Activated CD4-positive, alpha-beta memory T cell treated with anti-CD3 and anti-CD28 coated beads, Interleukin-2, amount 10 ng/mL, durations not matched to agents 7 days and 5 days (primary cell): ENCODE results near the gene MT1E. TPM values are rescaled to one million over a fixed set of nuclear protein-coding genes. Genes with fewer than 3 reads are reported as not detected.
A peak's percentile ranks its signal among the peaks of the same experiment; 100 is the strongest.

ENCODE experiments used
- CTCF ChIA-PET: fragments of 350-600 bp; sonication (Branson Sonifier 250); formaldehyde crosslinking; loops from one replicate; lab custom pipeline; 2021; ENCODE audit warnings: antibody characterized with exemption, inconsistent platforms; lab: Charles Lee
- POLR2A ChIA-PET: fragments of 350-600 bp; sonication (Branson Sonifier 250); formaldehyde crosslinking; loops from one replicate; lab custom pipeline; 2021; ENCODE audit warnings: antibody characterized with exemption; lab: Charles Lee
- DNase-seq: peaks from one replicate; pipeline ENCODE4 v3.0.0-alpha.2; 2020
- H3K27ac Mint-ChIP-seq: one replicate; pipeline ENCODE4 v1.8.0; 2021; ENCODE audit warnings: mild to moderate bottlenecking, mixed read lengths
- H3K27me3 Mint-ChIP-seq: one replicate; pipeline ENCODE4 v1.8.0; 2021; ENCODE audit warnings: mixed read lengths
- H3K36me3 Mint-ChIP-seq: one replicate; pipeline ENCODE4 v1.8.0; 2021; ENCODE audit warnings: low read depth, mixed read lengths
- H3K4me1 Mint-ChIP-seq: one replicate; pipeline ENCODE4 v1.8.0; 2021; ENCODE audit warnings: mixed read lengths
- H3K4me3 Mint-ChIP-seq: one replicate; pipeline ENCODE4 v1.8.0; 2021; ENCODE audit warnings: mild to moderate bottlenecking, mixed read lengths
- H3K9me3 Mint-ChIP-seq: one replicate; pipeline ENCODE4 v1.8.0; 2021; ENCODE audit warnings: mixed read lengths
- total RNA-seq, 2 experiments: library from RNA; stranded (reverse); gene quantifications; one replicate each; pipeline ENCODE4 v1.2.3, GENCODE V29; 2021

Gene MT1E
- total RNA-seq, 2 experiments from 2014 or later, result 10.4 to 12.3 TPM

GRCh38 chr16:56630134-56630533 is 4.6 kb downstream of the MT1E start:
- peaks cover 21% of the 10 kb centered on the region for H3K4me1 Mint-ChIP-seq
- no peak for DNase-seq
- POLR2A ChIA-PET, result interaction anchor here (2.3 to 2.5 kb wide), 2 partner anchors 13 to 52 kb away, joined by 5 to 9 read pairs; partner anchors contain the start of gene MT1X
- no peaks in the 10 kb centered on the region for H3K36me3 Mint-ChIP-seq
- H3K9me3 Mint-ChIP-seq, result no peaks in the 10 kb centered on the region
- H3K27me3 Mint-ChIP-seq, result peaks cover 73% of the 10 kb centered on the region
- H3K4me3 Mint-ChIP-seq, result no peak overlapping the region
- CTCF ChIA-PET, result interaction anchor here (0.9 to 1.4 kb wide), 2 partner anchors 17 to 72 kb away, joined by 3 to 6 read pairs; no protein-coding TSS in a partner anchor
- no peak overlapping the region for H3K27ac Mint-ChIP-seq

GRCh38 chr16:56631197-56631596 is 5.6 kb downstream of the MT1E start:
- no peak for DNase-seq
- ChIA-PET CTCF (interaction anchor here (1.4 to 1.7 kb wide), 2 partner anchors 13 to 71 kb away, joined by 6 read pairs; no protein-coding TSS in a partner anchor), POLR2A (interaction anchor here (2.3 to 2.5 kb wide), 2 partner anchors 14 to 51 kb away, joined by 5 to 9 read pairs; partner anchors contain the start of gene MT1X)
- H3K36me3 Mint-ChIP-seq, result no peaks in the 10 kb centered on the region
- H3K4me1 Mint-ChIP-seq, result peaks cover 20% of the 10 kb centered on the region
- H3K27me3 Mint-ChIP-seq, result peaks cover 73% of the 10 kb centered on the region
- H3K9me3 Mint-ChIP-seq, result no peaks in the 10 kb centered on the region
- H3K27ac Mint-ChIP-seq, result no peak overlapping the region
- H3K4me3 Mint-ChIP-seq, result no peak overlapping the region

GRCh38 chr16:56631832-56632155 is 6.2 kb downstream of the MT1E start:
- CTCF ChIA-PET, result interaction anchor here (1.7 kb wide), 1 partner anchor 12 kb away, joined by 6 read pairs; no protein-coding TSS in a partner anchor
- no peaks in the 10 kb centered on the region for H3K9me3 Mint-ChIP-seq
- no peak for DNase-seq
- POLR2A ChIA-PET, result interaction anchor here (2.3 to 2.5 kb wide), 2 partner anchors 15 to 51 kb away, joined by 5 to 9 read pairs; partner anchors contain the start of gene MT1X
- no peaks in the 10 kb centered on the region for H3K36me3 Mint-ChIP-seq
- peaks cover 74% of the 10 kb centered on the region for H3K27me3 Mint-ChIP-seq
- H3K4me3 Mint-ChIP-seq, result peak overlapping the region; percentile 30
- peaks cover 26% of the 10 kb centered on the region for H3K4me1 Mint-ChIP-seq
- H3K27ac Mint-ChIP-seq, result no peak overlapping the region

GRCh38 chr16:56632156-56632847 is 6.7 kb downstream of the MT1E start, which contains the start of gene MT1M:
Gene MT1M, plus strand, starts transcription at chr16:56632659. Its CDS starts 73 bp downstream, at chr16:56632732.
- H3K4me3 Mint-ChIP-seq, result peak within 1 kb of the TSS; percentile 30
- ChIA-PET POLR2A (interaction anchor here (2.5 kb wide), 1 partner anchor 15 kb away, joined by 5 read pairs; no protein-coding TSS in a partner anchor), CTCF (interaction anchor here (1.7 kb wide), 1 partner anchor 11 kb away, joined by 6 read pairs; no protein-coding TSS in a partner anchor)
- no peak within 1 kb of the TSS for H3K27ac Mint-ChIP-seq
- H3K27me3 Mint-ChIP-seq, result peaks cover 74% of the 10 kb centered on the region
- H3K36me3 Mint-ChIP-seq, result no peaks in the 10 kb centered on the region
- H3K9me3 Mint-ChIP-seq, result no peaks in the 10 kb centered on the region
- peaks cover 27% of the 10 kb centered on the region for H3K4me1 Mint-ChIP-seq
- no peak for DNase-seq

GRCh38 chr16:56632848-56633365 is 7.3 kb downstream of the MT1E start:
- Mint-ChIP-seq H3K9me3 (no peaks in the 10 kb centered on the region), H3K27me3 (peaks cover 80% of the 10 kb centered on the region), H3K27ac (no peak overlapping the region), H3K4me3 (no peak overlapping the region), H3K36me3 (no peaks in the 10 kb centered on the region), H3K4me1 (peaks cover 32% of the 10 kb centered on the region)
- DNase-seq, result no peak
- POLR2A ChIA-PET, result no interaction called here
- CTCF ChIA-PET, result interaction anchor here (1.0 kb wide), 1 partner anchor 11 kb away, joined by 3 read pairs; no protein-coding TSS in a partner anchor

- Mint-ChIP-seq H3K27ac (no peak overlapping the region), H3K9me3 (no peaks in the 10 kb centered on the region), H3K4me1 (peaks cover 35% of the 10 kb centered on the region), H3K27me3 (peaks cover 83% of the 10 kb centered on the region), H3K36me3 (no peaks in the 10 kb centered on the region), H3K4me3 (no peak overlapping the region)
- POLR2A ChIA-PET, result interaction anchor here (1.2 kb wide), 1 partner anchor 49 kb away, joined by 5 read pairs; the partner anchor contains the start of gene MT1X
- CTCF ChIA-PET, result interaction anchor here (1.0 kb wide), 1 partner anchor 10 kb away, joined by 3 read pairs; no protein-coding TSS in a partner anchor
- DNase-seq, result no peak
Observed at GRCh38 chr16:56633535-56633934, 8.0 kb downstream of the MT1E start.

GRCh38 chr16:56634715-56635440 is 9.3 kb downstream of the MT1E start:
- H3K9me3 Mint-ChIP-seq, result no peaks in the 10 kb centered on the region
- POLR2A ChIA-PET, result interaction anchor here (1.2 kb wide), 1 partner anchor 10 kb away, joined by 6 read pairs; the partner anchor contains the start of gene MT1E
- H3K27me3 Mint-ChIP-seq, result peaks cover 91% of the 10 kb centered on the region
- peak overlapping the region; percentile 34 for H3K4me3 Mint-ChIP-seq
- H3K4me1 Mint-ChIP-seq, result peaks cover 37% of the 10 kb centered on the region
- H3K36me3 Mint-ChIP-seq, result no peaks in the 10 kb centered on the region
- DNase-seq, result no peak
- H3K27ac Mint-ChIP-seq, result no peak overlapping the region
- CTCF ChIA-PET, result interaction anchor here (1.1 kb wide), 1 partner anchor 10 kb away, joined by 3 read pairs; the partner anchor contains the start of gene MT1E

GRCh38 chr16:56635441-56635967 is 9.9 kb downstream of the MT1E start:
- H3K36me3 Mint-ChIP-seq, result no peaks in the 10 kb centered on the region
- no peak overlapping the region for H3K27ac Mint-ChIP-seq
- H3K4me3 Mint-ChIP-seq, result no peak overlapping the region
- no peak for DNase-seq
- peaks cover 37% of the 10 kb centered on the region for H3K4me1 Mint-ChIP-seq
- CTCF ChIA-PET, result interaction anchor here (1.1 kb wide), 1 partner anchor 10 kb away, joined by 3 read pairs; the partner anchor contains the start of gene MT1E
- peaks cover 90% of the 10 kb centered on the region for H3K27me3 Mint-ChIP-seq
- POLR2A ChIA-PET, result no interaction called here
- H3K9me3 Mint-ChIP-seq, result no peaks in the 10 kb centered on the region

GRCh38 chr16:56636616-56637413 is 11.2 kb downstream of the MT1E start:
- Mint-ChIP-seq H3K36me3 (no peaks in the 10 kb centered on the region), H3K27me3 (peaks cover 86% of the 10 kb centered on the region), H3K9me3 (no peaks in the 10 kb centered on the region), H3K27ac (no peak overlapping the region), H3K4me3 (no peak overlapping the region), H3K4me1 (peaks cover 35% of the 10 kb centered on the region)
- DNase-seq, result no peak
- ChIA-PET POLR2A (interaction anchor here (0.6 to 2.4 kb wide), 3 partner anchors 12 to 46 kb away, joined by 3 to 9 read pairs (median 3); partner anchors contain the start of genes MT1E and MT1X), CTCF (interaction anchor here (1.3 kb wide), 1 partner anchor 65 kb away, joined by 4 read pairs; no protein-coding TSS in a partner anchor)

- H3K27ac Mint-ChIP-seq, result no peak within 1 kb of the TSS
- DNase-seq, result no peak
- ChIA-PET CTCF (interaction anchor here (0.9 to 1.3 kb wide), 2 partner anchors 12 to 64 kb away, joined by 3 to 4 read pairs; partner anchors contain the start of gene MT1E), POLR2A (interaction anchor here (0.6 to 2.4 kb wide), 2 partner anchors 11 to 13 kb away, joined by 3 to 9 read pairs; partner anchors contain the start of gene MT1E)
- H3K27me3 Mint-ChIP-seq, result peaks cover 86% of the 10 kb centered on the region
- no peaks in the 10 kb centered on the region for H3K9me3 Mint-ChIP-seq
- H3K4me1 Mint-ChIP-seq, result peaks cover 37% of the 10 kb centered on the region
- H3K36me3 Mint-ChIP-seq, result no peaks in the 10 kb centered on the region
- peak within 1 kb of the TSS; percentile 50 for H3K4me3 Mint-ChIP-seq
Observed at GRCh38 chr16:56637814-56638750, 12.5 kb downstream of the MT1E start, which contains the start of gene MT1A. Gene MT1A, plus strand, starts transcription at chr16:56638666. Its CDS starts 73 bp downstream, at chr16:56638739.
